Activated T-cell treated with anti-CD3 and anti-CD28 coated beads, Interleukin-2, amount 50 U/mL, for 48 hours (primary cell): ENCODE results near the gene MDK.

Source experiments
- DNase-seq, 2 experiments: peaks; one replicate each; pipeline ENCODE4 v3.0.0-alpha.2; 2020

MDK gene

DNA sequence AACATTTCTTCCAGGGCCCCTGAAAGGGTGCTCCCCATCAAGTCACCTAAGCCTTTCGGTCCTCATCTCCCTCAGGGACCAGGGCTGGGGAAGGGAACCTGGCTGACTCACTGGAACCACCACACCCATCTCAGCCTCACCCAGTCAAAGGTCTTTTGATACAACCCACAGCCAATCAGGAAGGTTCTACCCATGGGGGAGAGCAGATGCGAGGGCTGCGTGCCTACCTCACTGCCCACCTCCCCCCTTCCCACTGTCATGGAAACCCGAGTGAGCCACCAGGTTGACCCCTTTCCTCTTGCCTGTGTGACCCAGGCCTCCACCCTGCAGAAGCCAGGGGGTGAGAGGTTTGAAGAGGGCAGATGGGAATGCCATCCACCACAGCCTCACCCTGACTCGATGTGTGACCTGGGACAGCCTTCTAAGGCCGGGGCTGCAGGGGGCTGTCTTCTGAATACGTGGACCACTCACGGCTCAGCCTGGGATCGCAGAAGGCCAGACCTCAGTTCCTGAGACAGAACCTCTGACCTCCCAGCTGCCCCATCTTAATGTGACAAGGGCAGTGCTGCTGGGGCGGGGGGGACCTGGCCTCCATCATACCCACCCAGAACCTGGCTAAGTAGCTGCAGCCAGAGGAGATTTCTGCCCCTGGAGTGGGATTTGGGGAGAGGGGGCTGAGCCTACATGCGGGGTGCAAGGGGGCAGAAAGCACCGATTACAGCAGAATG is 2.7 kb downstream of the MDK start:
- no peak for DNase-seq

DNA sequence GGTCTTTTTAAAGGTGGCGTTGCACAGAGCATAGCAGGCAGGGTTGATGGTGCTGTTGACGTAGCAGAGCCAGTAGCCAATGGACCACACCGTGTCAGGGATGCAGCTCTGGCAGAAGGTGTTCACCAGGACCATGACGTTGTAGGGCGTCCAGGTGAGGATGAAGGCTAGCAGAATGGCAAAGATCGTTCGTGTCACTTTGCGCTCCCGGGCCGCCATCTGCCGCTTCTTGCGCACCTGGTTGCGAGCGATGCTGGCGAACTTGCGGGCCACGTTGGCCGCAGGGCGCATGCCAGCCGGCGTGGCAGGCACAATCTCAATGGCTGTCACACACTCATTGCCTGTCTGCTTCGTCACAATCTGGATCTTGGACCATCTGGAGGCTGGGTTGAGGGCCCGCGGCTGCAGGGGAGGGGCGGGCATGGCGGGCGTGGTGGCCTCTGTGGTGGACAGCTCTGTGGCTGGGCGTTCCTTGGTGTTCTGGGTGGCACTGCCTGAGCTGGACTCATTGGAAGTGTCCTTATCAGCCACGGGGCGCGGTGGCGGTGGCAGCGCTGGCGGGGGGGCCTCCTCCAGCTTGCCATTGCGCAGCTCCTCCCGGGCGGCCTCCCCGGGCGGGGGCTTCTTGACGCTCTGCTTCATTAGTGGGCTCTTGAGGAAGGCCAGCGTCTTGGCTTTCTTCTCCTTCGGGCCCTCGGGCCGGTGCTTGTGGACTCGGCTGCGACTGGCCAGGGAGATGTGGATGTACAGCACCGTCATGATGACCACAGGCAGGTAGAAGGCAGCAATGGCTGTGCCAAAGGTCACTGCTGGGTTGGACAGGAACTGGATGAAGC is 3.9 kb downstream of the MDK start:
- DNase-seq, result no peak

GRCh38 chr11:46386005-46386578 is 4.6 kb downstream of the MDK start:
- no peak for DNase-seq

GRCh38 chr11:46386674-46387073 is 5.2 kb downstream of the MDK start:
- DNase-seq, result no peak

DNA sequence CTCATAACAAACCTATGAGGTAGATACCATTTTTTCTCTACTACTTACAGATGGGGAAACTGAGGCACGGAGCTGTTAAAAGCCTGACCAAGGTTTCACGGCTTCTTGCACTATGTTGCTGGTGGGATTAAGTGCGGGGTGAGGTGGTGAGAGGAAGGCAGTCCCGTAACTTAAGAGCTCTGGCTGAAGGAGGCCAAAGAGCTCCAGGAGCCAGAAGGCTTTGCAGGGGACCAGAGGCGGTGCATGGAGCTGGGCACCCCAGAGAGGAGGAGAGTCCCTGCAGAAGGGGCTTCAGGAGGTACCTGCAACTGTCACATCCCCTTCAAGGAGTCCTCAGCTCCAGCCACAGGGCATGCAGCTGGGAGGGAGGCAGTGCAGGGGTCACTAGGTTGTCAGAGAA is 6.0 kb downstream of the MDK start:
- DNase-seq, result no peak

GRCh38 chr11:46387919-46388618 is 6.6 kb downstream of the MDK start:
- no peak for DNase-seq

GRCh38 chr11:46388619-46389449 is 7.4 kb downstream of the MDK start:
- no peak for DNase-seq

DNA sequence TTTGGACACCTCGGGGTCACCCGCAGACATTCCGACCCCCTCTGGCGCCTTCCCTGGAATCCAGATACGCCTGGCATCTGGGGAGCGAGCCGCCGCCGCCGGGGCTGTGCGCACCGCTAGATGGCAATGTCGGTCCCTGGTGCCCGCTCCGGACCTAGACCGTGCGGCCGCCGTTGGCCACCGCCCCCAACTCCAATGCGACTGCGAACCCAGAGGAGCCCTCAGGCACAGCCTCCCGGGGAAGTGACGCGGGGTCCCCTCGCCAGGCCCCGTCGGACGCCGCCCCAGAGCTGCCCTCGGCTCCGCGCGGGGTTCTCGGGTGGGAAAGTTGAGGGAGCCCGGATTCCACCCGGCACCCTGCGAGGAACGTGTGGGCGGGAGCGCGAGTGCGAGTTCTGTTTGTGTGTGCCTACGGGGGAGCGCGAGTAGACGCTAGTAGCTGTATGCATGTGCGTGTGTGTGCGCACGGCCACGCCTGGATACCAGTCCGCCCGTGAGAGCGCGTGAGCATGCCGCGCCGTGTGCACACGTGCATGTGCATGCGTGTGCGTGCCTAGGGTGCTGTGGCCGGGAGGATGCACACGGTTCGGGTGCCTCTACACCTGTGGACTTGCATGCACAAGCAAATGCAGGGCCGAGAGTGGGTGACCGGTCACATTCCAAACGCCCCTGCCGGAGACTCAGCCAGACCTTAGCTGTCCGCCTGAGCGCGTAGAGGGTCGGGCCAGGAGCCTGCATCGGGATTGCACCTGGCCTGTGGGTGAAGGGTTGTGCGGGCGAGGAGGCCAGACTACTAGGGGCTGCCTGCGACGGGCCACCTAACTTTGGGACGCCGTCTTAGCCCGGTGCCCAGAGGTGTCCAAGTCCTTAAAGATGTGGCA is 8.2 kb downstream of the MDK start:
- DNase-seq, result peak; percentile 76 to 83

DNA sequence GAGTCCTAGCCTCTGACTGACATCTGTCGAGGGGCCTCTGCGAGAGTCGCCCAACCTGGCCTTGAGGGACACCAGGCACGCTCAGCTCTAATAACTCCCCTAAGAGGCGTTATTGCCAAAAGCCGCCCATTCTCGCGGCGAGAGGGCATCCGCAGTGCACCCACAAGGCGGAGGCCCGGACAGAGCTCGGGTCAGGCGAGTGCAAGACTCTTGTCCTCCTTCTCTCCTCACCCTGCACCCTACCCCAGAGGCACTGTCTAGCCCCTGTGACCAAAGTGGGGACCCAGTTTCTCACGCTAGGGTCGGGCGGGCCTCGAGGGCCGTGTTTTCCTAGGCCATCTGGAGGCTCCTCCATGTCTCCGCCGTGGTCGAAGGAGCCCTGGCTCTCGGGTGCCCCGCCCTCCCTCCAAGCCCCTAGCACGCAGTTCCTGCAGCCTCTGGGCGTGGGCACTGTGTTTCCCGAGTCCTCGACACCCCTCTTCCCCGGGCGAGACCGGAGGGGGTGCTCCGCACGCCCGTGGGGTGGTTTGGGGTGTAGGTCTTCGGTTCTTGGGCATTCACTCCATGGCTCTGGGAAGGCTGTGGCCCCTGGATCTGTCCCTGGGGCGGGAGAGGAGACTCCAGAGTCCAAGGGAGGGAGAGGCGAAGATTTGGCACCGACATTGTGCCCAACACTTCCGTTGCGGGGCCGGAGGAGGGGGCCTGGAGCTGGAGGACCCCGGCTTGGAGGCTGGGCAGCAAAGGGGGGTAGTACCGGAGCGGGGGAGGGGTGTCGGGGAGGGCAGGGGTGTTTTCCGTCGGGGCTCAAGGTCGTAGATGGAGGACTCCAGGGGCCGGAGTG is 9.1 kb downstream of the MDK start:
- DNase-seq, result no peak

GRCh38 chr11:46391186-46391577 is 9.7 kb downstream of the MDK start:
- DNase-seq, result no peak

GRCh38 chr11:46391578-46392420 is 10.3 kb downstream of the MDK start, which contains the start of gene CHRM4:
TSS of gene CHRM4 (minus strand) at chr11:46391776. CDS start at chr11:46386557, 5,219 bp downstream.
- DNase-seq, result peak in 1 of 2 experiments; percentile 61

- DNase-seq, result peak; percentile 77 to 86
Measured at GRCh38 chr11:46392421-46393230, 11.2 kb downstream of the MDK start.

- DNase-seq, result no peak
Measured at GRCh38 chr11:46393231-46393616, 11.8 kb downstream of the MDK start.

DNA sequence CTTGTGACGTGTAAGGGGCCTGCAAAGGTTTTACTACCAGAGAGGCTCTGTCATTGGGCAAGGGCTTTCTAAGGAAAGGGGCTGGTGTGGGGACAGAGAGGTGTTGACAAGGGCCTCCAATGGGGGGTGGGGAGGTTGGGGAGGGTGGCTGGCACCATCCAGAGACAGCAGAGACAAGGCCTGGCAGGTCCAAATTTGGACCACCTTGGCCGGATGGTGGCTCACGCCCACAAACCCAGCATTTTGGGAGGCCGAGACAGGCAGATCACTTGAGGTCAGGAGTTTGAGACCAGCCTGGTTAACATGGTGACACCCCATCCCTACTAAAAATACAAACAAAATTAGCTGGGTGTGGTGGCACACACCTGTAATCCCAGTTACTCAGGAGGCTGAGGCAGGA is 12.3 kb downstream of the MDK start:
- no peak for DNase-seq

- DNase-seq, result no peak
Measured at GRCh38 chr11:46397526-46397925, 16.1 kb downstream of the MDK start.

DNA sequence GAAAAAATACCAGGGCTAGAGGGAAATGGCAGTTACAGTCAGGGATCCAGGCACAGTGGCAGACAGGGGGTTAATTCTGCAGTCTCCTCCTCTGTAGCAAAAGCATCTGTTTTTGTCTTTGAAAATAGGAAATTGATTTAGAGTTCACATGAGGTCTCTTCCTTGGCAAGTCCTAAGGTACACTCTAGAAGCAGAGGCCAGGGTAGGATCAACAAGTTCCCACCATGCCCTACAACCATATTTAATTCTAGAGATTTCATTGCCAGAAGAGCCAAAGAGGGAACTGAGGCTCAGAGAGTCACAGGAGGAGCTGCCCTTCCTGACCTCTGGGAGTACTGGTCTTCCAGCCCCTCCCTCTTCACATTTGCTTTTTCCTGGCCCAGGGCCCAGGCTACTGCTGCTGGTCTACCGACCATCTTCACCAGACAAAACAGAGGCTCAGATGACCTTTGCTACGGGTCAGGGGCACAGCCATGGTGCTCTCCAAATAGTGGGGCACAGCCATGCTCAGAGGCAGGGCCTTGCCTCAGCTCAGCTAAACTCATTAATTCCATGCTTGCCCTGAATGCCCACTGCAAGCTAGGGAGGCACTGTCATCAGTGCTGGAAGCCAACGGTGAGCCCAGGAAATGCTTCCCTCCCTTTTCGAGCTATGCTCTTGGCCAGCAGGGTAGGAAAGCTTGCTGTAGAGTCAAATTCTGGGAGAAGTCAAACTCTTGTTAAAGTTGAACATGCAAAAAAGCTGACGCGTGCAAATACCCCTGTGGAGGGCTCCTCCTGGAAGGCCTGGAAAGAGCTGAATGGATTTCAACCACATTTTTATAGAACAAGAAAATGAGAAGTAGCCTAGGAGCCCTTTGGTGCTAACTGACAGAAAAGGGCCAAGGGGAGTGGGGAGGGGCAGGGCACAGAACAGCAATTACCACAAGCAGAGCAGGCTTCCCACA is 21.8 kb downstream of the MDK start:
- no peak for DNase-seq

- DNase-seq, result no peak
Measured at GRCh38 chr11:46404476-46405017, 23.1 kb downstream of the MDK start.
